Measurements from ENCODE around the gene F5. TPM values are rescaled to one million over a fixed set of nuclear protein-coding genes. Genes with fewer than 3 reads are reported as not detected.

Gene F5
- total RNA-seq, 1 donor from 2014 or later: 51.3 TPM

GRCh38 chr1:169604781-169605560, 18.7 kb upstream of the F5 start:
- DNase-seq: peak; percentile 84
- Mint-ChIP-seq H3K9me3 (no peaks in the 10 kb centered on the region), H3K27ac (peak overlapping the region; percentile 84), H3K36me3 (ENCODE audit: low read depth) (peaks cover 4% of the 10 kb centered on the region), H3K4me1 (peaks cover 45% of the 10 kb centered on the region), H3K27me3 (no peaks in the 10 kb centered on the region), H3K4me3 (peak overlapping the region; percentile 66)
- intact Hi-C loops (cut with micrococcal nuclease): loop anchor here (5.0 kb wide), 1 partner anchor 47 kb away; no protein-coding TSS in a partner anchor

DNA sequence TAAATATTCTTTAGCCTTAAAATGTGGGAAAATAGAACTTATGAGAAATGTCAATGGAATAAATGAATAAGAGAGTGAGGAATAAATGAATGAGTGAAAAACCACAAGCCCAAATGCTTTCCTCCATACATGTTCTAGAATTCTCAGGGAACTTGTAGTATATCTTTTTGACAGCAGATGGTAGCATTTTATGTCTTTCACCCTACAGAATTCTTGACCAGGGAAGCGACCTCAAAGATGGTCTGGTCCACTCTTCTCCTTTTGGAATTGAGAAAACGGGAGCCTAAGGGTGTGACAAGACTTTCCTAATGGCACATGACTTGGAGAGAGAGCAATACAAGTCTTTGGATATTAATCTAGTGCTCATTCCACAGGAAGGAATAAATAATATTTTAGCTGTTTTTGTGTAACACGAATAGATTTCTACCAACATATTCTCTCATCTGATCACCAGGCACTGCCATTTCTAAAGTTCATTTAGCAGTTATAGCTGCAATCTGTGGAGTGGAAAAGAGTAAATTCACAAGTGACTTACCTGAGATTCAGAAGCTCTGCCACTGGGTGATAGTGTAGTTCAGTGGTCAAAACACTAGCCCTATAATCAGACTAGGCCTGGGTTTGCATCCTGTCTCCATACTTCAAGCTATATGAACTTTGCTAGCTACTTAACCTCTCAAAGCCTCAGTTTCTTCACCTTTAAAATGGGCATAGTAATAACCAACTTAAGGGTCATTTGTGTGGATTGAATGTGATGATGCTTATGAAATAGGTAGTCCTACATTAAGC, 15.0 kb upstream of the F5 start:
- Mint-ChIP-seq H3K27me3 (no peaks in the 10 kb centered on the region), H3K4me3 (no peak overlapping the region), H3K27ac (peak overlapping the region; percentile 65), H3K36me3 (ENCODE audit: low read depth) (peaks cover 4% of the 10 kb centered on the region), H3K9me3 (no peaks in the 10 kb centered on the region), H3K4me1 (peaks cover 45% of the 10 kb centered on the region)
- intact Hi-C loops (cut with micrococcal nuclease): loop anchor here (1.0 to 2.0 kb wide), 4 partner anchors 14 to 208 kb away; partner anchors contain the start of gene F5
- peak; percentile 65 for DNase-seq

GRCh38 chr1:169595764-169596711, 9.8 kb upstream of the F5 start:
- peaks cover 12% of the 10 kb centered on the region for H3K9me3 Mint-ChIP-seq
- H3K4me1 Mint-ChIP-seq: peaks cover 48% of the 10 kb centered on the region
- no peaks in the 10 kb centered on the region for H3K36me3 Mint-ChIP-seq (ENCODE audit: low read depth)
- H3K4me3 Mint-ChIP-seq: no peak overlapping the region
- DNase-seq: peak; percentile 78
- H3K27ac Mint-ChIP-seq: no peak overlapping the region
- peaks cover 5% of the 10 kb centered on the region for H3K27me3 Mint-ChIP-seq
- intact Hi-C loops (cut with micrococcal nuclease): loop anchor here (2.0 kb wide), 2 partner anchors 111 to 199 kb away; partner anchors contain the start of genes METTL18 and SLC19A2

- Mint-ChIP-seq H3K27me3 (peaks cover 5% of the 10 kb centered on the region), H3K9me3 (peaks cover 12% of the 10 kb centered on the region), H3K4me3 (peak overlapping the region; percentile 45), H3K4me1 (peaks cover 52% of the 10 kb centered on the region), H3K36me3 (ENCODE audit: low read depth) (no peaks in the 10 kb centered on the region), H3K27ac (peak overlapping the region; percentile 73)
- intact Hi-C loops (cut with micrococcal nuclease): loop anchor here (1.0 to 2.0 kb wide), 3 partner anchors 9 to 200 kb away; partner anchors contain the start of genes METTL18 and SLC19A2
- DNase-seq: peak; percentile 58
Observed at GRCh38 chr1:169594391-169594790, 8.1 kb upstream of the F5 start.

DNA sequence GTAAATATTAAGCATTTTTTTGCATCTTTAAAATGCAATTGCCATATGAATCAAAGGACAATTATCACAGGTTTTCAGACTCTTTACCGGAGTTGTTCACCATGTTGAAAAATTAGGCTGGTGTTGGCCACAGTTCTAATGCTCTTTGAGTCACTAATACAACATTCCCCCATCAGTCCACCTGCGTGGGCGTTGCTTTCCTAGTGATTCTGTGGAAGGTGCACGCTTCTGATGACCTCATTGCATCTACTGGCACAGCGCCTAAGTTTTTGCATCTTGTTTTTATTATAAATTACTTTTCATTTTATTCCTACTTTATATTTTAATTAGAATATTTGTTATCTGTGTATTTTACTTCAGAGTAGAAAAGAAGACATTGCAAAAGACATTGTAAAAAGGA, 4.7 kb upstream of the F5 start:
- no peak for DNase-seq
- Mint-ChIP-seq H3K4me1 (peaks cover 78% of the 10 kb centered on the region), H3K9me3 (peaks cover 9% of the 10 kb centered on the region), H3K27ac (no peak overlapping the region), H3K27me3 (peaks cover 4% of the 10 kb centered on the region), H3K36me3 (ENCODE audit: low read depth) (no peaks in the 10 kb centered on the region), H3K4me3 (no peak overlapping the region)
- intact Hi-C loops (cut with micrococcal nuclease): no loop called here

- peak; percentile 73 for DNase-seq
- intact Hi-C loops (cut with micrococcal nuclease): loop anchor here (1.0 to 10.0 kb wide), 5 partner anchors 37 to 1354 kb away; partner anchors contain the start of gene SCYL3
- H3K4me1 Mint-ChIP-seq: peaks cover 70% of the 10 kb centered on the region
- peak overlapping the region; percentile 49 for H3K4me3 Mint-ChIP-seq
- no peaks in the 10 kb centered on the region for H3K36me3 Mint-ChIP-seq (ENCODE audit: low read depth)
- no peaks in the 10 kb centered on the region for H3K27me3 Mint-ChIP-seq
- peaks cover 9% of the 10 kb centered on the region for H3K9me3 Mint-ChIP-seq
- peak overlapping the region; percentile 84 for H3K27ac Mint-ChIP-seq
Observed at GRCh38 chr1:169588785-169589485, 2.7 kb upstream of the F5 start.

GRCh38 chr1:169588112-169588511, 1.8 kb upstream of the F5 start:
- Mint-ChIP-seq H3K4me1 (peaks cover 69% of the 10 kb centered on the region), H3K27me3 (no peaks in the 10 kb centered on the region), H3K27ac (peak overlapping the region; percentile 10), H3K9me3 (peaks cover 9% of the 10 kb centered on the region), H3K4me3 (peak overlapping the region; percentile 4), H3K36me3 (ENCODE audit: low read depth) (peaks cover 7% of the 10 kb centered on the region)
- no peak for DNase-seq
- intact Hi-C loops (cut with micrococcal nuclease): loop anchor here (5.0 to 10.0 kb wide), 4 partner anchors 36 to 1353 kb away; partner anchors contain the start of gene SCYL3

GRCh38 chr1:169586067-169586394, 250 bp downstream of the F5 start:
- intact Hi-C loops (cut with micrococcal nuclease): loop anchor here (1.0 to 10.0 kb wide), 7 partner anchors 15 to 1351 kb away; partner anchors contain the start of genes METTL18 and SCYL3
- Mint-ChIP-seq H3K4me1 (peaks cover 60% of the 10 kb centered on the region), H3K9me3 (no peaks in the 10 kb centered on the region)

GRCh38 chr1:169585181-169585580, 1.1 kb downstream of the F5 start:
- Mint-ChIP-seq H3K27ac (peak overlapping the region; percentile 84), H3K4me1 (peaks cover 57% of the 10 kb centered on the region), H3K27me3 (no peaks in the 10 kb centered on the region), H3K36me3 (ENCODE audit: low read depth) (peaks cover 12% of the 10 kb centered on the region), H3K9me3 (no peaks in the 10 kb centered on the region), H3K4me3 (peak overlapping the region; percentile 95)
- intact Hi-C loops (cut with micrococcal nuclease): loop anchor here (1.0 to 10.0 kb wide), 8 partner anchors 9 to 1350 kb away; partner anchors contain the start of genes BLZF1 and SCYL3
- DNase-seq: no peak

More at GRCh38 chr1:169586067-169586394, 250 bp downstream of the F5 start:
- peaks cover 12% of the 10 kb centered on the region for H3K36me3 Mint-ChIP-seq (ENCODE audit: low read depth)
- no peaks in the 10 kb centered on the region for H3K27me3 Mint-ChIP-seq
- no peak for DNase-seq
- H3K27ac Mint-ChIP-seq: peak overlapping the region; percentile 92
- H3K4me3 Mint-ChIP-seq: peak overlapping the region; percentile 95

- intact Hi-C loops (cut with micrococcal nuclease): loop anchor here (1.0 to 10.0 kb wide), 8 partner anchors 10 to 1350 kb away; partner anchors contain the start of genes BLZF1 and SCYL3
- Mint-ChIP-seq H3K4me3 (peak overlapping the region; percentile 95), H3K27ac (peak overlapping the region; percentile 84), H3K4me1 (peaks cover 53% of the 10 kb centered on the region), H3K9me3 (no peaks in the 10 kb centered on the region), H3K36me3 (ENCODE audit: low read depth) (peaks cover 12% of the 10 kb centered on the region), H3K27me3 (no peaks in the 10 kb centered on the region)
- peak; percentile 65 for DNase-seq
Observed at GRCh38 chr1:169584483-169585144, 1.7 kb downstream of the F5 start.

DNA sequence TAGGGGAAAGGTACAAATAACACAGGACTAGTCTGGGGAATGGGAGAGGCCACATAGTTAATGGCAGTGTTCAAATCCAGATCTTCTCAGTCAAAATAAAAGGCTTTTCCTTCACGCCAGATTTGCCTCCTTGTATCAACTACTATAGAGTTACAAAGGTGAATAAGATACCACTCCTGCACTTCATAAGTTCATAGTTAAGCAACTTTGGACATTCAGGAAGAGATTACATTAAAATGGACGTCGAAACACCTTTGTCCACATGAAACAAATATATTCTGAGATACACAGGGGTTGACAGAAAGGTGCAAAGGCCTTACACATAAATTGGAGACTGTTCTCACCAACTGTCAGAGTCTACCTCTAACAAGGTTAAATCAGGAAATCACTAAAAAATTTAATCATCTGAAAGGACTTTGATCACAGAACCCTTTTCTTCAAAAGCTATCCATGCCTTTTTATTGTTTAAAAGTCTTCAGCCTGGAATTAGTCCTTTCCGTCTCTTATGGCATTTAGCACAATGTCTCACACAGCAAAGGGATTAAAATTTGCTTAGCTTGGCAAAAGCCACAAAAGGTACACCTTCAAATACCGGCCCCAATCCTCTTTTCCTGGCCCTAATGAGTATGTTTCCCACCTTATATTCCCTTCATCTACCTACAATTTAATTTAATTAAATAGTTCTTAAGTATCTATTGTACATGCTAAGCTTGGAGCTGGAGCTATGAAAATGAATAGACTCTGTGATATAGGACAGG, 8.1 kb downstream of the F5 start:
- H3K36me3 Mint-ChIP-seq (ENCODE audit: low read depth): peaks cover 27% of the 10 kb centered on the region
- H3K4me3 Mint-ChIP-seq: no peak overlapping the region
- intact Hi-C loops (cut with micrococcal nuclease): no loop called here
- no peak overlapping the region for H3K27ac Mint-ChIP-seq
- no peaks in the 10 kb centered on the region for H3K27me3 Mint-ChIP-seq
- peaks cover 10% of the 10 kb centered on the region for H3K4me1 Mint-ChIP-seq
- no peak for DNase-seq
- H3K9me3 Mint-ChIP-seq: no peaks in the 10 kb centered on the region

All from activated CD4-positive, alpha-beta T cell treated with anti-CD3 and anti-CD28 coated beads, Interleukin-2, amount 10 ng/mL, durations not matched to agents 24 days and 14 days (primary cell).